Calu3 (cell line): Measurements from ENCODE around the gene PTPRN2. TPM values are rescaled to one million over a fixed set of nuclear protein-coding genes. Genes with fewer than 3 reads are reported as not detected.
"Not testable (repeated sequence)": the region's sequence is repeated elsewhere in the genome, so short reads cannot be mapped to it uniquely, and the experiment has no call there.

Experiments used
- BruUV-seq: library from RNA; stranded (reverse); fragments of 400-500 nt; replicated peaks from 2 replicates; lab custom pipeline; 2021; lab: Mats Ljungman, UMichigan
- CTCF ChIA-PET: fragments of 300-600 bp; sonication (Branson Sonifier 250); formaldehyde crosslinking; loops from one replicate; lab custom pipeline; 2022; ENCODE audit warnings: antibody characterized with exemption; lab: Charles Lee
- DNase-seq: peaks from one replicate; pipeline ENCODE4 v3.0.0; 2022
- H3K27ac Mint-ChIP-seq: one replicate; pipeline ENCODE4 v1.8.0; 2022; ENCODE audit warnings: mixed read lengths; ENCODE audit not compliant: unreplicated experiment
- H3K27me3 Mint-ChIP-seq: one replicate; pipeline ENCODE4 v1.8.0; 2022; ENCODE audit warnings: mixed read lengths; ENCODE audit not compliant: unreplicated experiment
- H3K36me3 Mint-ChIP-seq: one replicate; pipeline ENCODE4 v1.8.0; 2022; ENCODE audit warnings: mild to moderate bottlenecking, moderate library complexity, mixed read lengths; ENCODE audit not compliant: insufficient read depth, unreplicated experiment
- H3K4me1 Mint-ChIP-seq: one replicate; pipeline ENCODE4 v1.8.0; 2022; ENCODE audit warnings: mild to moderate bottlenecking, low read depth, mixed read lengths; ENCODE audit not compliant: unreplicated experiment
- H3K4me3 Mint-ChIP-seq: one replicate; pipeline ENCODE4 v1.8.0; 2022; ENCODE audit warnings: mild to moderate bottlenecking, low read depth, moderate library complexity, mixed read lengths; ENCODE audit not compliant: unreplicated experiment
- H3K9me3 Mint-ChIP-seq: one replicate; pipeline ENCODE4 v1.8.0; 2022; ENCODE audit warnings: low read depth, mixed read lengths; ENCODE audit not compliant: unreplicated experiment
- intact Hi-C: fragments of 100-400 bp; cut with micrococcal nuclease; formaldehyde crosslinking; loops from one replicate; pipeline ENCODE4 v1.10.0; 2022; ENCODE audit not compliant: unreplicated experiment
- total RNA-seq: library from RNA; stranded (reverse); gene quantifications from 2 replicates; pipeline ENCODE4 v1.2.3, GENCODE V29; 2022
- TF ChIP-seq, protein P1 (sequence below): fragments of 200-600 bp; IDR thresholded peaks from one replicate; pipeline ENCODE4 v1.8.0; 2022; ENCODE audit warnings: antibody characterized with exemption; ENCODE audit not compliant: unreplicated experiment

The PTPRN2 gene
- total RNA-seq, 1 experiment from 2014 or later: 2.0 TPM

DNA sequence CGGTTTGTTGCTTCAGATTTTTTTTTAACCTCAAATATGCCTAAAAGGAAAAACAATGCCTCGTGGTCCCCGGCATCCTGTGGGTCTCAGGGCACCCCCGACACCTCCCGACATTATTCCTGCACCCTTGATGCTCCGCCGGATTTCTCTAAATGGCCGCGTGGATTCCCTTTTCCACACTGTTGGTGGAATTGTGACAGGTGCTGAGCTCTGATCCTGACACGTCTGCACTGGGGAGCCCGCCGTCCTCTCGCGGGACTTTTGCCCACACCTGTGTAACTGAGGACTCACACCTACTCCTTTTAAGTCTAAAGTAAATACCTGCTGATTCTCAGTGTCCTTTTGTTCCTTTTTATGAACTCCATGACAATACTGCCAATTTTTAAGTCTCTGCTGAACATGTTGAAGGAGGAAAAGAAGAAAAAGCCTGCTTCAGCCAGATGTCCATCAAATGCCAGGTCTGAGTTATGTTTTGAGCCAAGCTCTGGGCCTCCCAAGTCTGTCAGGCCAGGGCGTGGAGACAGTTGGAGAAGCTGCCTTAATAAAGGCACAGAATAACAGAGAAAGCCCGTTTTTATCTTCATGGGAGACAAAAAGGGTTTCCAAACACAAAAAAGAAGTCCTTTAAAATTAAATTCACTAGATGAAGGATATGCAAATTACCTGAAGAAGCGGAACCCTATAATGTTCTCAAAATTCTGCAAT, 682.6 kb downstream of the PTPRN2 start:
- no TSS peak for BruUV-seq
- Mint-ChIP-seq H3K36me3 (no peaks in the 10 kb centered on the region), H3K4me3 (no peak overlapping the region), H3K27me3 (no peaks in the 10 kb centered on the region), H3K4me1 (no peaks in the 10 kb centered on the region), H3K9me3 (peaks cover 9% of the 10 kb centered on the region), H3K27ac (no peak overlapping the region)
- intact Hi-C loops: no loop called here
- DNase-seq: no peak
- CTCF ChIA-PET: no interaction called here
- TF ChIP-seq, protein P1, sequence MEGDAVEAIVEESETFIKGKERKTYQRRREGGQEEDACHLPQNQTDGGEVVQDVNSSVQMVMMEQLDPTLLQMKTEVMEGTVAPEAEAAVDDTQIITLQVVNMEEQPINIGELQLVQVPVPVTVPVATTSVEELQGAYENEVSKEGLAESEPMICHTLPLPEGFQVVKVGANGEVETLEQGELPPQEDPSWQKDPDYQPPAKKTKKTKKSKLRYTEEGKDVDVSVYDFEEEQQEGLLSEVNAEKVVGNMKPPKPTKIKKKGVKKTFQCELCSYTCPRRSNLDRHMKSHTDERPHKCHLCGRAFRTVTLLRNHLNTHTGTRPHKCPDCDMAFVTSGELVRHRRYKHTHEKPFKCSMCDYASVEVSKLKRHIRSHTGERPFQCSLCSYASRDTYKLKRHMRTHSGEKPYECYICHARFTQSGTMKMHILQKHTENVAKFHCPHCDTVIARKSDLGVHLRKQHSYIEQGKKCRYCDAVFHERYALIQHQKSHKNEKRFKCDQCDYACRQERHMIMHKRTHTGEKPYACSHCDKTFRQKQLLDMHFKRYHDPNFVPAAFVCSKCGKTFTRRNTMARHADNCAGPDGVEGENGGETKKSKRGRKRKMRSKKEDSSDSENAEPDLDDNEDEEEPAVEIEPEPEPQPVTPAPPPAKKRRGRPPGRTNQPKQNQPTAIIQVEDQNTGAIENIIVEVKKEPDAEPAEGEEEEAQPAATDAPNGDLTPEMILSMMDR: no peak

DNA sequence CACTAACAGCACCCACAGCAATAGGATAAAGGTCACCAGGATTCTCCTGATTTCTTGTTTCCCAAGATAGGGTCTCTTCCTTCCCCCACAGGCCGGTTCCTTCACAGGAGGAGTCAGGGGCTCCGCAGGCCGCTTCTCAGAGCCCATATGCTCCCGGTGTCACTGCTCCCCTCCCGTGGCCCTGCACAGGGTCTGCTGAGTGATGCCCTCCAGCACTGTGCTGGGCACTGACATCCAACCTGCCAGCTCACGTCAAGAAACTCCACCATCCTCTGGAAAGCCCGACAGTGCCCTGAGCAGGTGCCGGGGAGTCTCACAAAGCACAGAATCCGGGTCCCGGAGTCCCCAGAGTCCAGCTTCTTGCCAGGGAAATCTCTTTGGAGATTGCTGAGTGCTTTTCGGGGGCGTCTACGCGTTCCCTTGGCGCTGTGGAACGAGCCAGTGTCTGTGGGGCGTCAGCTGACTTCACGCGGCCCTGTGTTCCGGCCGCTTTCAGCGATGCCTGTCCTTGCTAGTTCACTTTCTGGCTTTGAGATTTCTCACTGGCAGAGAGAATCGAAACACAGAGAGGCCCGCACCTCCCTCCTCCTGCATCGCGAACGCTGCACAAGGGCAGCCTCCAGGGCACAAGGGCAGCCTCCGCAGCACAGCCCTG, 683.3 kb downstream of the PTPRN2 start:
- Mint-ChIP-seq H3K27ac (no peak overlapping the region), H3K4me3 (no peak overlapping the region), H3K27me3 (no peaks in the 10 kb centered on the region), H3K36me3 (no peaks in the 10 kb centered on the region), H3K4me1 (no peaks in the 10 kb centered on the region), H3K9me3 (peaks cover 9% of the 10 kb centered on the region)
- DNase-seq: no peak
- TF ChIP-seq, protein P1: no peak
- CTCF ChIA-PET: no interaction called here
- BruUV-seq: no TSS peak
- intact Hi-C loops: no loop called here

DNA sequence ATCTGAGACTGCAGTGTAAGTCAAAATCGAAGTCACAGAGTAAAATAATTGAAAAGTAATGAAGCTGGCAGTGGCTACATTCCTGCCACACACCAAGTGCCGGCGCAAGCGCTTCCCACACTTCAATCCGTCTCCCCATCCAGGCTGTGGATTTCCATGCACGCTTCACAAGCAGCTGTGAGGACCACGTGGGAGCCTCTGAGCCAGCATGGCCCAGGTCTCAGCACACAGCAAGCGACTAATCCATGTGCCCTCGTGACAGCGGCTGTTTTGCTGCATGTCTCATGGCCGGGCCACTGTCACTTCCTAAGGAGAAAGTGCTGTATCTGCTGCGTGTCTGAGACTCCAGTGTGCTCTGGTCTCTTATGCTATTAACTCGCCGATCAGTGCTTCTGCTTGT, 683.9 kb downstream of the PTPRN2 start:
- no peaks in the 10 kb centered on the region for H3K4me1 Mint-ChIP-seq
- DNase-seq: no peak
- TF ChIP-seq, protein P1: no peak
- CTCF ChIA-PET: no interaction called here
- intact Hi-C loops: no loop called here
- H3K9me3 Mint-ChIP-seq: peaks cover 13% of the 10 kb centered on the region
- H3K27me3 Mint-ChIP-seq: no peaks in the 10 kb centered on the region
- H3K27ac Mint-ChIP-seq: no peak overlapping the region
- H3K36me3 Mint-ChIP-seq: no peaks in the 10 kb centered on the region
- no peak overlapping the region for H3K4me3 Mint-ChIP-seq
- BruUV-seq: no TSS peak

DNA sequence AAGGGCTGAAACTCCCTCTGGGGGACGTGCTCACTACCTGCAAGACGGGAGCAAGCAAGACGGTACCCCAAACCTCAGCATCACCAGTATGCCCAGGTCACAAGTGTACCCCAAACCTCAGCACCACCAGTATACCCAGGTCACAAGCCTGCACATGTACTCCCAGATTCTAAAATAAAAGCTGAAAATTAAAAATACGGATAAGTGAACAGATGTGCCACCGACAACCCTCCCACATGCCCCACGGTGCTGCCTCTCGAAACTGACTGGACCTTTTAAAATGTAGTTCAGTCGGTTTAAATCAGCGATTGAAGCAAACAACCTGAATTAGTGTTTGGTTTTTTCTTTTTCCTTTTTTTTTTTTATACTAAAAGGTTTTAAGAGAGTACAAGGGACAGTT, 684.3 kb downstream of the PTPRN2 start:
- Mint-ChIP-seq H3K27me3 (no peaks in the 10 kb centered on the region), H3K36me3 (no peaks in the 10 kb centered on the region), H3K4me1 (no peaks in the 10 kb centered on the region), H3K4me3 (no peak overlapping the region), H3K9me3 (peaks cover 14% of the 10 kb centered on the region), H3K27ac (no peak overlapping the region)
- DNase-seq: no peak
- TF ChIP-seq, protein P1: no peak
- CTCF ChIA-PET: no interaction called here
- no TSS peak for BruUV-seq
- intact Hi-C loops: no loop called here

DNA sequence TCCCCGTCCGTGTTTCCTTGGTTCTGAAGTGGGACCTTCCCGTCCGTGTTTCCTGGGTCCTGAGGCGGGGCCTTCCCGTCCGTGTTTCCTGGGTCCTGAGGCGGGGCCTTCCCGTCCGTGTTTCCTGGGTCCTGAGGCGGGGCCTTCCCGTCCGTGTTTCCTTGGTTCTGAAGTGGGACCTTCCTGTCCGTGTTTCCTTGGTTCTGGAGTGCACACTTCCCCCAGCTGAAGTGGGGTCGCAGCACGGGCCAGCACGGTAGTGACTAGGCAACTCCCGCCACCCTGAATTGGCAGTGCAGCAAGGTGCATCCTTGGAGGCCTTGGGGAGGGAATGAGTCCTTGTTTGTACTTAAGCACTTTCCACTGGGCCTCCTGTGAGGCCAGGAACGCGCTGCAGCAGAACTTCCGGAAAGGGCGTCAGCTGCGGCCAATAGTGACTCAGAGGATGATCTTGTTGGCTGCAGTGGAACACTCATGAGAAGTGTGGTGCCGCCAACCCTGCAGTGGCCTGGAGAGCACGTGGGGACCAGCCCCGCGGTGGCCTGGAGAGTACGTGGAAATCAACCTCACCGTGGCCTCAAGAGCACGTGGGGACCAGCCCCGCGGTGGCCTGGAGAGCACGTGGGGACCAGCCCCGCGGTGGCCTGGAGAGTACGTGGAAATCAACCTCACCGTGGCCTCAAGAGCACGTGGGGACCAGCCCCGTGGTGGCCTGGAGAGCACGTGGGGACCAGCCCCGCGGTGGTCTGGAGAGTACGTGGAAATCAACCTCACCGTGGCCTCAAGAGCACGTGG, 685.6 kb downstream of the PTPRN2 start:
- H3K4me1 Mint-ChIP-seq, H3K36me3 Mint-ChIP-seq, BruUV-seq, CTCF ChIA-PET, H3K27me3 Mint-ChIP-seq, intact Hi-C loops, H3K27ac Mint-ChIP-seq, H3K4me3 Mint-ChIP-seq, DNase-seq: not testable (repeated sequence)
- H3K9me3 Mint-ChIP-seq: peaks cover 14% of the 10 kb centered on the region
